CD4-positive, alpha-beta T cell (primary cell): ENCODE results near the gene KCNIP2. TPM values are rescaled to one million over a fixed set of nuclear protein-coding genes. Genes with fewer than 3 reads are reported as not detected.
A peak's percentile ranks its signal among the peaks of the same experiment; 100 is the strongest.

ENCODE experiments used
- ATAC-seq: fragments of 200-7000 bp; cut with Tn5 transposase; one replicate; pipeline ENCODE4 v1.10.0; 2022; ENCODE audit warnings: mild to moderate bottlenecking; ENCODE audit not compliant: poor library complexity
- CTCF ChIA-PET: fragments of 350-600 bp; sonication (Branson Sonifier 250); formaldehyde crosslinking; loops from one replicate; lab custom pipeline; 2021; ENCODE audit warnings: antibody characterized with exemption, inconsistent platforms; lab: Charles Lee
- POLR2A ChIA-PET: fragments of 350-600 bp; sonication (Branson Sonifier 250); formaldehyde crosslinking; loops from one replicate; lab custom pipeline; 2021; ENCODE audit warnings: antibody characterized with exemption, inconsistent platforms; lab: Charles Lee
- DNase-seq, 14 experiments: peaks; one replicate each; pipeline ENCODE4 v3.0.0-alpha.2; 2013 to 2020; ENCODE audit warnings: mixed read lengths in 2 of 14
- H3K27ac ChIP-seq, 2 donors: one replicate each; pipeline versions ENCODE4 v1.5.1 to v1.7.0; 2013; ENCODE audit warnings: low read length in 2 of 2, low read depth in 1 of 2, mild to moderate bottlenecking in 1 of 2
- H3K27me3 ChIP-seq, 2 experiments: 1 replicate in 1 of 2; 2 replicates in 1 of 2; pipeline versions ENCODE4 v1.6.1 to v1.7.0; 2013; ENCODE audit warnings: low read length in 2 of 2, control low read depth in 1 of 2, mild to moderate bottlenecking in 1 of 2, moderate library complexity in 1 of 2; ENCODE audit not compliant: insufficient read depth in 2 of 2, control insufficient read depth in 1 of 2
- H3K36me3 ChIP-seq: one replicate; pipeline ENCODE4 v1.6.1; 2013; ENCODE audit warnings: low read length, control low read depth; ENCODE audit not compliant: insufficient read depth
- H3K4me1 ChIP-seq: one replicate; pipeline ENCODE4 v1.6.1; 2013; ENCODE audit warnings: low read length, control low read depth; ENCODE audit not compliant: insufficient read depth
- H3K4me3 ChIP-seq: one replicate; pipeline ENCODE4 v1.5.1; 2013; ENCODE audit warnings: mild to moderate bottlenecking, low read length, moderate library complexity
- H3K9me3 ChIP-seq, 2 experiments: 1 replicate in 1 of 2; 2 replicates in 1 of 2; pipeline versions ENCODE4 v1.6.1 to v1.7.0; 2013; ENCODE audit warnings: low read length in 2 of 2, mild to moderate bottlenecking in 2 of 2, control low read depth in 1 of 2, moderate library complexity in 1 of 2; ENCODE audit not compliant: control insufficient read depth in 1 of 2, insufficient read depth in 1 of 2
- H3K27ac Mint-ChIP-seq: one replicate; pipeline ENCODE4 v1.8.0; 2020; ENCODE audit warnings: mixed read lengths
- H3K27me3 Mint-ChIP-seq: one replicate; pipeline ENCODE4 v1.8.0; 2021; ENCODE audit warnings: mixed read lengths
- H3K36me3 Mint-ChIP-seq: one replicate; pipeline ENCODE4 v1.8.0; 2021; ENCODE audit warnings: low read depth, mixed read lengths
- H3K4me1 Mint-ChIP-seq: one replicate; pipeline ENCODE4 v1.8.0; 2021; ENCODE audit warnings: low read depth, mixed read lengths
- H3K4me3 Mint-ChIP-seq: one replicate; pipeline ENCODE4 v1.8.0; 2020; ENCODE audit warnings: mild to moderate bottlenecking, mixed read lengths
- H3K9me3 Mint-ChIP-seq: one replicate; pipeline ENCODE4 v1.8.0; 2020; ENCODE audit warnings: mixed read lengths
- CTCF ChIP-seq: fragments of 200-600 bp; IDR thresholded peaks from one replicate; pipeline ENCODE4 v1.8.0; 2022; ENCODE audit warnings: antibody characterized with exemption, mild to moderate bottlenecking
- intact Hi-C, 2 experiments: fragments of 100-400 bp; cut with DNase I in 1 of 2; cut with micrococcal nuclease in 1 of 2; formaldehyde crosslinking; loops; one replicate each; pipeline versions ENCODE4 v1.15.1 to v1.9.0; 2023 to 2025; cut with DNase I, micrococcal nuclease
- total RNA-seq, 174 experiments: library from RNA in 2 of 174; stranded (reverse) in 2 of 174; gene quantifications; one replicate each; pipeline ENCODE4 v1.2.3 and lab custom pipeline; 2021 to 2026

KCNIP2 gene
- total RNA-seq, 2 experiments from 2014 or later = 0.77 to 1.6 TPM

GRCh38 chr10:101818872-101819633 is 24.5 kb downstream of the KCNIP2 start:
- peaks cover 26% of the 10 kb centered on the region for H3K4me1 ChIP-seq
- H3K4me3 ChIP-seq = peak overlapping the region; percentile 97
- ATAC-seq (peak; percentile 54), DNase-seq (peak in 2 of 14 experiments; percentile 13 to 81)
- TF ChIP-seq CTCF = no peak
- H3K36me3 ChIP-seq = peaks cover 1% of the 10 kb centered on the region
- ChIA-PET POLR2A (interaction anchor here (0.6 to 11.5 kb wide), 24 partner anchors 10 to 896 kb away, joined by 3 to 223 read pairs (median 5); partner anchors contain the start of genes ACTR1A, ARL3, DPCD and FBXL15), CTCF (interaction anchor here (0.9 to 1.8 kb wide), 8 partner anchors 9 to 191 kb away, joined by 3 to 21 read pairs (median 4); partner anchors contain the start of gene NPM3)
- H3K9me3 ChIP-seq = no peaks in the 10 kb centered on the region
- Mint-ChIP-seq H3K27ac (peak overlapping the region; percentile 96), H3K4me3 (peak overlapping the region; percentile 99), H3K27me3 (no peaks in the 10 kb centered on the region), H3K4me1 (peaks cover 41% of the 10 kb centered on the region), H3K9me3 (no peaks in the 10 kb centered on the region), H3K36me3 (peaks cover 40% of the 10 kb centered on the region)
- H3K27ac ChIP-seq = peak overlapping the region; percentile 59 to 68
- H3K27me3 ChIP-seq = no peaks in the 10 kb centered on the region
- intact Hi-C loops = loop anchor here (1.0 to 10.0 kb wide), 8 partner anchors 11 to 926 kb away; partner anchors contain the start of genes NPM3 (in 2 of the 2), ARMH3 (in 1 of the 2), FBXW4 (in 1 of the 2) and NOLC1 (in 1 of the 2)

- Mint-ChIP-seq H3K36me3 (peaks cover 48% of the 10 kb centered on the region), H3K4me1 (peaks cover 48% of the 10 kb centered on the region), H3K27me3 (no peaks in the 10 kb centered on the region), H3K4me3 (peak within 1 kb of the TSS; percentile 99), H3K9me3 (no peaks in the 10 kb centered on the region), H3K27ac (peak within 1 kb of the TSS; percentile 96)
- POLR2A ChIA-PET = interaction anchor here (0.6 to 11.5 kb wide), 29 partner anchors 10 to 896 kb away, joined by 3 to 223 read pairs (median 4); partner anchors contain the start of genes ACTR1A, ARL3, ARMH3 and DPCD
- no peaks in the 10 kb centered on the region for H3K9me3 ChIP-seq
- intact Hi-C loops = loop anchor here (1.0 to 10.0 kb wide), 8 partner anchors 12 to 927 kb away; partner anchors contain the start of genes NPM3 (in 2 of the 2), ARMH3 (in 1 of the 2), FBXW4 (in 1 of the 2) and NOLC1 (in 1 of the 2)
- peaks cover 9% of the 10 kb centered on the region for H3K36me3 ChIP-seq
- CTCF ChIA-PET = interaction anchor here (0.9 to 1.8 kb wide), 8 partner anchors 10 to 191 kb away, joined by 3 to 21 read pairs (median 4); partner anchors contain the start of gene NPM3
- H3K27ac ChIP-seq = peak within 1 kb of the TSS; percentile 82 to 87
- no peak for TF ChIP-seq CTCF
- DNase-seq (peak; percentile 92 to 100 (median 98)), ATAC-seq (peak; percentile 87)
- peaks cover 29% of the 10 kb centered on the region for H3K4me1 ChIP-seq
- H3K27me3 ChIP-seq = no peaks in the 10 kb centered on the region
- peak within 1 kb of the TSS; percentile 97 for H3K4me3 ChIP-seq
Observed at GRCh38 chr10:101818119-101818871, 25.3 kb downstream of the KCNIP2 start, which contains the start of gene OGA. Gene OGA (minus strand): TSS chr10:101818444. CDS start chr10:101818022, 422 bp downstream.
